Stomach (tissue), 9 donors: ENCODE results near the gene NKAIN2. TPM values are rescaled to one million over a fixed set of nuclear protein-coding genes. Genes with fewer than 3 reads are reported as not detected.

Source experiments
- DNase-seq, 2 donors: peaks; one replicate each; pipeline versions ENCODE4 v3.0.0 to v3.0.0-alpha.2; 2013 to 2019
- H3K27ac ChIP-seq, 5 donors: fragments of 200-600 bp in 4 of 5; sonication (generic) in 4 of 5; one replicate each; pipeline ENCODE4 v1.5.1; 2013 to 2019; ENCODE audit warnings: mild to moderate bottlenecking in 1 of 5, moderate library complexity in 1 of 5
- H3K27me3 ChIP-seq, 3 donors: fragments of 200-600 bp; sonication (generic); one replicate each; pipeline ENCODE4 v1.5.1; 2017 to 2019; ENCODE audit warnings: mixed run types in 1 of 3
- H3K36me3 ChIP-seq, 4 donors: fragments of 200-600 bp; sonication (generic); 1 replicate in 3 of 4; 2 replicates in 1 of 4; pipeline ENCODE4 v1.5.1; 2016 to 2019
- H3K4me1 ChIP-seq, 4 donors: fragments of 200-600 bp; sonication (generic); one replicate each; pipeline ENCODE4 v1.5.1; 2016 to 2019
- H3K4me3 ChIP-seq, 4 donors: fragments of 200-600 bp; sonication (generic) in 3 of 4; one replicate each; pipeline ENCODE4 v1.5.1; 2016 to 2019; ENCODE audit warnings: mild to moderate bottlenecking in 1 of 4
- H3K9me3 ChIP-seq, 4 donors: fragments of 200-600 bp; sonication (generic); one replicate each; pipeline ENCODE4 v1.5.1; 2016 to 2019
- CTCF ChIP-seq, 7 experiments: fragments of 450-650 bp in 4 of 7; fragments of 200-600 bp in 3 of 7; sonication (generic) in 3 of 7; IDR thresholded peaks; one replicate each; pipeline ENCODE4 v1.5.1; 2016 to 2019; ENCODE audit warnings: antibody characterized with exemption in 7 of 7, control low read depth in 2 of 7, mild to moderate bottlenecking in 1 of 7
- EP300 ChIP-seq: sonication (generic); formaldehyde crosslinking; IDR thresholded peaks from one replicate; pipeline ENCODE4 v1.6.1; 2017; ENCODE audit warnings: antibody characterized with exemption
- POLR2A ChIP-seq, 4 donors: fragments of 450-650 bp; IDR thresholded peaks; one replicate each; pipeline ENCODE4 v1.6.1; 2016; ENCODE audit warnings: antibody characterized with exemption in 4 of 4, control low read depth in 2 of 4, mild to moderate bottlenecking in 1 of 4, moderate library complexity in 1 of 4
- POLR2AphosphoS5 ChIP-seq, 3 donors: sonication (generic); formaldehyde crosslinking; IDR thresholded peaks; one replicate each; pipeline ENCODE4 v1.6.1; 2016; ENCODE audit warnings: antibody characterized with exemption in 3 of 3
- WGBS, 5 donors: extraction: QIAGEN DNeasy Blood & Tissue Kit in 3 of 5; methylation state at CpG; one replicate each; pipeline versions ENCODE4 v1.1.5 to v1.1.7; 2013 to 2018; 5-methylcytosine and 5-hydroxymethylcytosine counted together
- intact Hi-C: fragments of 100-400 bp; cut with DNase I; formaldehyde crosslinking; loops from one replicate; pipeline ENCODE4 v1.15.1; 2023; ENCODE audit warnings: low total_unique reads
- polyA plus RNA-seq, 3 donors: library from polyadenylated mRNA; stranded (reverse); fragments of 200-250 nt; gene quantifications; one replicate each; pipeline ENCODE4 v1.2.3, GENCODE V29; 2013
- total RNA-seq, 5 donors: library from RNA; depleted of rRNA; stranded (reverse); fragments of >200 nt; gene quantifications; one replicate each; pipeline versions ENCODE4 v1.1.0 to v1.2.3, GENCODE V29; 2014 to 2016
- donor health status: healthy with polysubstance abuse.
- donor health status: Bipolar disorder and iron deficiency.
- donor health status: healthy.

The NKAIN2 gene
- total and polyA plus RNA-seq, 8 donors: 0.13 to 9.6 (median 1.5) TPM; not detected in 5

DNA sequence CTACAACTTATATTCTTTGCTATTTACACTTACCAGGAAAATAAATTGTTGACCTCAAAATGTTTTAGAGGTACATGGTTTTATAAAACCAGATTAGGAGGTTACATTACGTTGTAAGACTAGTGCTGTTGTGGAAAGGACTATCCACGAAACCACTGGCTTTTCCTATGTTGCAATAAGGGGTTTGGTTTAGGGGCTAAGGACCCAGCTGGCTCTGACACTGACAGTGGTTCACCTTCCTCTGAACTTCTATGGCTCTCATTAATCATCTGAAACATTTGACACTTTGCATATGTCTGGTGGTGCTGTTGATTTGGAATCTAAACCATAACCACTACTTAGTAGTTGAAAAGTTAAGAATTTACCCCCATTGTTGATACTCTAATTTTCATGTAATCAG, 186.7 kb downstream of the NKAIN2 start:
- no peaks in the 10 kb centered on the region for H3K9me3 ChIP-seq
- 65 to 87% (median 76%) methylated on average over 2 of the region's 2 CpGs for WGBS, 5 donors
- DNase-seq: no peak
- H3K27me3 ChIP-seq: no peaks in the 10 kb centered on the region
- no peak overlapping the region for H3K27ac ChIP-seq
- TF ChIP-seq POLR2A (IDR thresholded peaks at IDR 0.05): no peak
- TF ChIP-seq CTCF (IDR thresholded peaks at IDR 0.05): no peak
- TF ChIP-seq EP300: no peak
- no peak for TF ChIP-seq POLR2AphosphoS5 (IDR thresholded peaks at IDR 0.05)
- no peak overlapping the region for H3K4me3 ChIP-seq
- no peaks in the 10 kb centered on the region for H3K36me3 ChIP-seq
- H3K4me1 ChIP-seq: no peaks in the 10 kb centered on the region
- intact Hi-C loops: no loop called here

GRCh38 chr6:123994168-123994567, 190.5 kb downstream of the NKAIN2 start:
- Histone ChIP-seq H3K9me3 (no peaks in the 10 kb centered on the region), H3K27ac (no peak overlapping the region), H3K4me1 (no peaks in the 10 kb centered on the region), H3K27me3 (no peaks in the 10 kb centered on the region), H3K36me3 (no peaks in the 10 kb centered on the region), H3K4me3 (no peak overlapping the region)
- TF ChIP-seq POLR2A (IDR thresholded peaks at IDR 0.05) (no peak), POLR2AphosphoS5 (IDR thresholded peaks at IDR 0.05) (no peak), CTCF (IDR thresholded peaks at IDR 0.05) (no peak), EP300 (no peak)
- intact Hi-C loops: no loop called here
- 31 to 44% (median 35%) methylated on average over 3 of the region's 3 CpGs for WGBS, 5 donors
- no peak for DNase-seq

DNA sequence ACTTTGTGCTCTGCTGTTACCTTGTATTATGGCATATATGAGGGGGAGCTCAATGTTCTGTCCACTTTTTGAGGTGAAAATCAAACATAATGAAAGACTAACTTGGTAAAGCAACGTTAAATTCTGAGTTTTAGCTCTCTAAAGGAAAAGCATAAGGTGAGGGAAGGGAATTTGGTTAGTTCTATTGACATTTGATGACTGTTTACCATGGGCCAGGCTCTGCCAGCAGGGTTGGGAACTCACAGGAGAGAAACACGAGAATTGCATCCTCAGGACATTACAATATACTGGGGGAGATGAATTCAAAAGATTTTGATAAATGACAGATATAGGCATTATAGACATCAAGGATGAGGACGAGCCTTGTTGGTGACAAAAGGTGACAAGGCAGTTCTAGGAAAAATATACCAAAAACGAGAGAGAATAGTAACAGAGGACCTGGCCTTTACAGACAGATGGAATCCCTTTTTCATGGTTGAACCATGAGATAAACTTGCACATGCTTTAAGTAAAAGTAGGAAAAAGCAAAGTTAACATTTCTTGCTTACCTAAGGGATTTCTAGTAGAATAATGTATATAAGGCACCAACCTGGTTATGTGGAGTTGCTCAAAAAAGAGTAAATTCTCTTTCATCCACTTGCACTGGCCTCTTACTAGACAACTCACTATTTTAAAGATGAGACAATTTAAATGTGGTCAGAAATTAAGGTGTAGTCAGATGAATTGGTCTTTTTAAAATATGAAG, 191.4 kb downstream of the NKAIN2 start:
- Histone ChIP-seq H3K9me3 (no peaks in the 10 kb centered on the region), H3K27ac (no peak overlapping the region), H3K4me3 (no peak overlapping the region), H3K36me3 (no peaks in the 10 kb centered on the region), H3K4me1 (no peaks in the 10 kb centered on the region), H3K27me3 (no peaks in the 10 kb centered on the region)
- intact Hi-C loops: no loop called here
- TF ChIP-seq CTCF (IDR thresholded peaks at IDR 0.05): no peak
- no peak for TF ChIP-seq EP300
- TF ChIP-seq POLR2A (IDR thresholded peaks at IDR 0.05): no peak
- no peak for TF ChIP-seq POLR2AphosphoS5 (IDR thresholded peaks at IDR 0.05)
- 35 to 50% (median 47%) methylated on average over 4 of the region's 4 CpGs for WGBS, 5 donors
- no peak for DNase-seq

GRCh38 chr6:123997223-123997622, 193.6 kb downstream of the NKAIN2 start:
- TF ChIP-seq EP300: no peak
- no peak for TF ChIP-seq POLR2A (IDR thresholded peaks at IDR 0.05)
- no peak for TF ChIP-seq POLR2AphosphoS5 (IDR thresholded peaks at IDR 0.05)
- TF ChIP-seq CTCF (IDR thresholded peaks at IDR 0.05): no peak
- H3K27ac ChIP-seq: no peak overlapping the region
- no peaks in the 10 kb centered on the region for H3K4me1 ChIP-seq
- no peaks in the 10 kb centered on the region for H3K9me3 ChIP-seq
- intact Hi-C loops: no loop called here
- H3K4me3 ChIP-seq: no peak overlapping the region
- no peaks in the 10 kb centered on the region for H3K36me3 ChIP-seq
- no peaks in the 10 kb centered on the region for H3K27me3 ChIP-seq
- WGBS, 5 donors: 25 to 33% (median 28%) methylated on average over 3 of the region's 3 CpGs
- DNase-seq: no peak
